ENCODE measurements around the gene KCNG4.

Gene KCNG4, protein sequence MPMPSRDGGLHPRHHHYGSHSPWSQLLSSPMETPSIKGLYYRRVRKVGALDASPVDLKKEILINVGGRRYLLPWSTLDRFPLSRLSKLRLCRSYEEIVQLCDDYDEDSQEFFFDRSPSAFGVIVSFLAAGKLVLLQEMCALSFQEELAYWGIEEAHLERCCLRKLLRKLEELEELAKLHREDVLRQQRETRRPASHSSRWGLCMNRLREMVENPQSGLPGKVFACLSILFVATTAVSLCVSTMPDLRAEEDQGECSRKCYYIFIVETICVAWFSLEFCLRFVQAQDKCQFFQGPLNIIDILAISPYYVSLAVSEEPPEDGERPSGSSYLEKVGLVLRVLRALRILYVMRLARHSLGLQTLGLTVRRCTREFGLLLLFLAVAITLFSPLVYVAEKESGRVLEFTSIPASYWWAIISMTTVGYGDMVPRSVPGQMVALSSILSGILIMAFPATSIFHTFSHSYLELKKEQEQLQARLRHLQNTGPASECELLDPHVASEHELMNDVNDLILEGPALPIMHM

DNA sequence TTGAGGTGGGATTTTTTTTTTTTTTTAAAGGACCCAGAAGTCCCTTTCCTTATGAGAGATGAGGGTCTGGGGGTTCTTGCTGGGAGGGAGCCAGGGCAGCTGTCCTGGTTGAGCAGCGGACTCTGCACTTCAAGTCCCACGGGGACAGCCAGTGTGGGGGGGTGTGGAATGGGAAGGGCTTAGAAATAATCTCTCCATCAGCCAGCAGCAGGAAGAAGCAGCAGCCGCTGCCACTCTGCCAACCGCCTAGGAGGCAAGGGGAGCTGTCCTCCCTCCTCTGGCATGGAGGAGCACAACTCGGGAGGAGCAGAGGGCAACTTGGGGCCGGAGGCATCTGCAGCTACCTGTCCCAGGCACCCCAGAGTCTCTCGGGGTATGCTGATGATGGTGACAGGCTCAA is at the start of gene KCNG4:
KCNG4 (minus strand) TSS at position 104 of the 400 bp plus-strand sequence. CDS start 2,527 bp downstream, outside the sequence.
- no peak for DNase-seq (ENCODE audit: low spot score)
- no peak for TF ChIP-seq CTCF (IDR thresholded peaks at IDR 0.05; ENCODE audit: extremely low read depth, insufficient read depth, missing control alignments)
- in situ Hi-C loops (cut with MboI; ENCODE audit: low pct_unique_long_range_greater_than_20kb, low sequenced_read_pairs, unreplicated experiment) = no loop called here

DNA sequence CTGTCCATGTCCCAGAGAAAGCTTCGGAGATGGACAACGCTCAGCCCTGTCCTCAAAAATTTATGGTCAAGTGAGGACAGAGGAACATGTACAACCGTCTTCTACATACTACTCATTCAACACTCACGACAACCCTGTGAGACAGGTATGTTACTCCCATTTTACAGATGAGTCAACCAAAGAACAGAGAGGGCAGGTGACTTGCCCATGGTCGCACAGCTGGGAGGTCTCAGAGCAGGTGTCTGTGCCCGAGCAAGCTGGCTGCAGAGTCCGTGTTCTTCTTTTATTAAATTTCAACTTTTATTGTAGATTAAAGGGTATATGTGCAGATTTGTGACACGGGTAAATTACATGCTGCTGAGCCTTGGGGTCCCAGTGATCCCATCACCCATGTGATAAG is 49.1 kb upstream of the KCNG4 start:
- no peak for TF ChIP-seq CTCF (IDR thresholded peaks at IDR 0.05; ENCODE audit: extremely low read depth, insufficient read depth, missing control alignments)
- in situ Hi-C loops (cut with MboI; ENCODE audit: low pct_unique_long_range_greater_than_20kb, low sequenced_read_pairs, unreplicated experiment) = loop anchor here (25.0 kb wide), 1 partner anchor 198 kb away; no protein-coding TSS in a partner anchor
- DNase-seq (ENCODE audit: low spot score) = no peak

- DNase-seq (ENCODE audit: low spot score) = no peak
- TF ChIP-seq CTCF (IDR thresholded peaks at IDR 0.05; ENCODE audit: extremely low read depth, insufficient read depth, missing control alignments) = no peak
- in situ Hi-C loops (cut with MboI; ENCODE audit: low pct_unique_long_range_greater_than_20kb, low sequenced_read_pairs, unreplicated experiment) = loop anchor here (25.0 kb wide), 1 partner anchor 201 kb away; no protein-coding TSS in a partner anchor
These were observed 46.9 kb upstream of the KCNG4 start for GRCh38 chr16:84286578-84287240.

GRCh38 chr16:84284154-84284722 is 44.4 kb upstream of the KCNG4 start:
- DNase-seq (ENCODE audit: low spot score) = no peak
- TF ChIP-seq CTCF (IDR thresholded peaks at IDR 0.05; ENCODE audit: extremely low read depth, insufficient read depth, missing control alignments) = no peak
- in situ Hi-C loops (cut with MboI; ENCODE audit: low pct_unique_long_range_greater_than_20kb, low sequenced_read_pairs, unreplicated experiment) = loop anchor here (25.0 kb wide), 1 partner anchor 203 kb away; no protein-coding TSS in a partner anchor

DNA sequence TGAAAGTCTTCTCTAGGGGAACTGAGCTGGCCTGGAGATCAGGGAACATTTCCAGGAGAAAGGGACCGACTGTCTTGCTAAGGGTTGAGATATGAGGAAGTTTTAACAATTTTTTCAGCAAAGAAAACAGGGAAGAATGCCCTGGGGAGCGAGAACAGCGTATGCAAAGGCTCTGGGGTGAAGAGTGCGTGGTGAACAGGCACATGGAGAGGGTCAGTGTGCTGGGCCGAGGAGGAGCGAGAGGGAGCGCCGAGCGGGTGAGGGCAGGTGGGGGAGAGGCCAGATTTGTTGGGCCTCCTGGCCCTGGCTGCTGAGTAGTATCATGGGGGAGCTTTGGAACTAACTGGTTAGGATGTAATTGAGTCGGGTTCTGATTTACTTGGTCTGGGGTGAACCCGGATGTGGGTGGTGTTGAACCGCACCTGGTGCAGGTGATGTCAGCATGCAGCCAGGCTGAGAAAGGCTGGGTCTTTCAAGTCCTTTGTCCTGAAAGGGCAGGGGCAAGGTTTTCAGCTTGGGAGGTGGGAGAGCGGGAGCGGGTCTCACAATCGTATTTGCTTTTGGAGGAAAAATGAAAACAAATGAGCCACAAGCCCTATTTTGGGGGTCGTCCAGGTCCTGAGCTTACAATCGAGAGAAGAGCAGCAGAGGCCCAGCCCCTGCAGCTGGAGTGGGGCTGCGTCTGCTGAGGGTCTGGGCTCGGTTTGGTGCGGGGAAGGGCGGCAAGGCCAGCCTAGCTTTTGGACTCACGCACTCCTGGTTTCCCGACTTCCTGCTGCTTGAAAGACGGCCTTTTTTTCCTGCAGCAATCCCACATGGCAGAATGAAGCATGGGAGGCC is 43.7 kb upstream of the KCNG4 start:
- DNase-seq (ENCODE audit: low spot score) = no peak
- no peak for TF ChIP-seq CTCF (IDR thresholded peaks at IDR 0.05; ENCODE audit: extremely low read depth, insufficient read depth, missing control alignments)
- in situ Hi-C loops (cut with MboI; ENCODE audit: low pct_unique_long_range_greater_than_20kb, low sequenced_read_pairs, unreplicated experiment) = loop anchor here (25.0 kb wide), 1 partner anchor 204 kb away; no protein-coding TSS in a partner anchor

Measured in GM13977 (cell line).